CD8-positive, alpha-beta memory T cell (primary cell): ENCODE data around the gene ANKS3. TPM values are rescaled to one million over a fixed set of nuclear protein-coding genes. Genes with fewer than 3 reads are reported as not detected.

Experiments
- CTCF ChIA-PET: fragments of 350-600 bp; sonication (Branson Sonifier 250); formaldehyde crosslinking; loops from one replicate; lab custom pipeline; 2021; ENCODE audit warnings: antibody characterized with exemption; lab: Charles Lee
- POLR2A ChIA-PET: fragments of 350-600 bp; sonication (Branson Sonifier 250); formaldehyde crosslinking; loops from one replicate; lab custom pipeline; 2021; ENCODE audit warnings: antibody characterized with exemption; lab: Charles Lee
- DNase-seq, 5 donors: peaks; one replicate each; pipeline versions ENCODE4 v3.0.0 to v3.0.0-alpha.2; 2020 to 2022; ENCODE audit warnings: mixed read lengths in 1 of 5
- H3K27ac ChIP-seq: one replicate; pipeline ENCODE4 v1.7.0; 2013; ENCODE audit warnings: low read depth, mild to moderate bottlenecking, low read length, moderate library complexity
- H3K27me3 ChIP-seq: 2 replicates; pipeline ENCODE4 v1.7.0; 2013; ENCODE audit warnings: low read length, mild to moderate bottlenecking; ENCODE audit not compliant: insufficient read depth, poor library complexity, severe bottlenecking
- H3K36me3 ChIP-seq: 2 replicates; pipeline ENCODE4 v1.7.0; 2013; ENCODE audit warnings: mild to moderate bottlenecking, low read length, moderate library complexity; ENCODE audit not compliant: insufficient read depth
- H3K4me1 ChIP-seq: 2 replicates; pipeline ENCODE4 v1.7.0; 2013; ENCODE audit warnings: mild to moderate bottlenecking, low read length, moderate library complexity; ENCODE audit not compliant: insufficient read depth
- H3K4me3 ChIP-seq: 2 replicates; pipeline ENCODE4 v1.7.0; 2013; ENCODE audit warnings: mild to moderate bottlenecking, low read length
- H3K9me3 ChIP-seq: 2 replicates; pipeline ENCODE4 v1.7.0; 2013; ENCODE audit warnings: mild to moderate bottlenecking, low read length
- H3K27ac Mint-ChIP-seq, 8 donors: one replicate each; pipeline ENCODE4 v1.8.0; 2020 to 2021; ENCODE audit warnings: mixed read lengths in 8 of 8, mild to moderate bottlenecking in 6 of 8, inconsistent platforms in 3 of 8, moderate library complexity in 3 of 8
- H3K27me3 Mint-ChIP-seq, 2 donors: one replicate each; pipeline ENCODE4 v1.8.0; 2020 to 2021; ENCODE audit warnings: mixed read lengths in 2 of 2, mild to moderate bottlenecking in 1 of 2, moderate library complexity in 1 of 2
- H3K36me3 Mint-ChIP-seq, 3 donors: one replicate each; pipeline ENCODE4 v1.8.0; 2020 to 2021; ENCODE audit warnings: mixed read lengths in 3 of 3, inconsistent platforms in 1 of 3, mild to moderate bottlenecking in 1 of 3
- H3K4me1 Mint-ChIP-seq, 3 donors: one replicate each; pipeline ENCODE4 v1.8.0; 2020 to 2021; ENCODE audit warnings: mixed read lengths in 3 of 3, inconsistent platforms in 1 of 3, mild to moderate bottlenecking in 1 of 3
- H3K4me3 Mint-ChIP-seq, 7 donors: one replicate each; pipeline ENCODE4 v1.8.0; 2020 to 2021; ENCODE audit warnings: mixed read lengths in 7 of 7, mild to moderate bottlenecking in 6 of 7, moderate library complexity in 4 of 7, inconsistent platforms in 2 of 7
- H3K9me3 Mint-ChIP-seq, 5 donors: one replicate each; pipeline ENCODE4 v1.8.0; 2020 to 2022; ENCODE audit warnings: mixed read lengths in 5 of 5, mild to moderate bottlenecking in 3 of 5, moderate library complexity in 2 of 5, inconsistent platforms in 1 of 5
- polyA plus RNA-seq: library from polyadenylated mRNA; unstranded; fragments of 300-500 nt; fragmentation: Illumina TruSeq; gene quantifications from one replicate; pipeline ENCODE4 v1.2.3, GENCODE V29; 2021
- total RNA-seq, 2 experiments: library from RNA; stranded (reverse); gene quantifications; one replicate each; pipeline ENCODE4 v1.2.3, GENCODE V29; 2021

ANKS3 gene
- total and polyA plus RNA-seq, 3 experiments from 2014 or later = 4.3 to 18.5 (median 16.9) TPM

GRCh38 chr16:4648917-4649316, 85.2 kb downstream of the ANKS3 start:
- ChIA-PET CTCF (interaction anchor here (1.5 kb wide), 1 partner anchor 28 kb away, joined by 3 read pairs; no protein-coding TSS in a partner anchor), POLR2A (no interaction called here)
- H3K9me3 ChIP-seq = no peaks in the 10 kb centered on the region
- no peaks in the 10 kb centered on the region for H3K27me3 ChIP-seq
- Mint-ChIP-seq H3K4me1 (peaks cover 16 to 36% (median 18%) of the 10 kb centered on the region in 3 donors), H3K4me3 (no peak overlapping the region), H3K27me3 (no peaks in the 10 kb centered on the region), H3K27ac (peak overlapping the region in 5 of 8 donors; percentile 20 to 73 (median 56)), H3K36me3 (peaks cover 0 to 53% (median 9%) of the 10 kb centered on the region in 3 donors), H3K9me3 (no peaks in the 10 kb centered on the region)
- no peaks in the 10 kb centered on the region for H3K36me3 ChIP-seq
- peaks cover 36% of the 10 kb centered on the region for H3K4me1 ChIP-seq
- no peak for DNase-seq
- H3K27ac ChIP-seq = no peak overlapping the region
- H3K4me3 ChIP-seq = no peak overlapping the region

- peaks cover 36% of the 10 kb centered on the region for H3K4me1 ChIP-seq
- DNase-seq = no peak
- H3K9me3 ChIP-seq = no peaks in the 10 kb centered on the region
- H3K4me3 ChIP-seq = no peak overlapping the region
- POLR2A ChIA-PET = no interaction called here
- Mint-ChIP-seq H3K36me3 (peaks cover 0 to 44% (median 5%) of the 10 kb centered on the region in 3 donors), H3K9me3 (no peaks in the 10 kb centered on the region), H3K4me1 (peaks cover 16 to 36% (median 18%) of the 10 kb centered on the region in 3 donors), H3K27ac (peak overlapping the region in 1 of 8 donors; percentile 34), H3K27me3 (peaks cover 0 to 2% of the 10 kb centered on the region in 2 donors), H3K4me3 (no peak overlapping the region)
- no peaks in the 10 kb centered on the region for H3K36me3 ChIP-seq
- CTCF ChIA-PET = no interaction called here
- H3K27me3 ChIP-seq = no peaks in the 10 kb centered on the region
- H3K27ac ChIP-seq = no peak overlapping the region
Measured at GRCh38 chr16:4647644-4647980, 86.5 kb downstream of the ANKS3 start.

GRCh38 chr16:4646773-4647643, 87.1 kb downstream of the ANKS3 start:
- no peaks in the 10 kb centered on the region for H3K27me3 ChIP-seq
- H3K27ac Mint-ChIP-seq = peak overlapping the region in 4 of 8 donors; percentile 9 to 35 (median 33)
- no peaks in the 10 kb centered on the region for H3K9me3 Mint-ChIP-seq
- peak in 1 of 5 donors; percentile 22 for DNase-seq
- H3K36me3 Mint-ChIP-seq = peaks cover 0 to 38% (median 5%) of the 10 kb centered on the region in 3 donors
- H3K36me3 ChIP-seq = no peaks in the 10 kb centered on the region
- ChIA-PET POLR2A (no interaction called here), CTCF (no interaction called here)
- H3K4me3 ChIP-seq = no peak overlapping the region
- H3K4me1 Mint-ChIP-seq = peaks cover 16 to 36% (median 18%) of the 10 kb centered on the region in 3 donors
- no peak overlapping the region for H3K27ac ChIP-seq
- peaks cover 36% of the 10 kb centered on the region for H3K4me1 ChIP-seq
- H3K27me3 Mint-ChIP-seq = peaks cover 0 to 2% of the 10 kb centered on the region in 2 donors
- no peaks in the 10 kb centered on the region for H3K9me3 ChIP-seq
- no peak overlapping the region for H3K4me3 Mint-ChIP-seq

Other genes with a start within 250 kb of the ANKS3 start
- 10 to 100 TPM; 28.4 to 32.1 TPM for gene CDIP1, start 195.5 kb downstream of the ANKS3 start, total RNA-seq
- 21.8 TPM for gene CDIP1, start 195.5 kb downstream of the ANKS3 start, polyA plus RNA-seq
- gene C16orf96, start 177.9 kb downstream of the ANKS3 start, total RNA-seq = under 1 TPM; 0.07 to 0.11 TPM
- gene C16orf96, start 177.9 kb downstream of the ANKS3 start, polyA plus RNA-seq = 0.05 TPM
- gene UBALD1, start 119.4 kb downstream of the ANKS3 start, total RNA-seq = 10 to 100 TPM; 18.7 to 22.3 TPM
- gene UBALD1, start 119.4 kb downstream of the ANKS3 start, polyA plus RNA-seq = 4.9 TPM
- gene MGRN1, start 109.4 kb downstream of the ANKS3 start, total RNA-seq = 10 to 100 TPM; 67.3 to 69.7 TPM
- 6.4 TPM for gene MGRN1, start 109.4 kb downstream of the ANKS3 start, polyA plus RNA-seq
- gene NUDT16L1, start 40.7 kb downstream of the ANKS3 start, total RNA-seq = 10 to 100 TPM; 40.6 to 47.7 TPM
- gene NUDT16L1, start 40.7 kb downstream of the ANKS3 start, polyA plus RNA-seq = 89.2 TPM
- under 1 TPM; 0.15 to 0.31 TPM for gene DNAAF8, start 266 bp upstream of the ANKS3 start, total RNA-seq
- gene DNAAF8, start 266 bp upstream of the ANKS3 start, polyA plus RNA-seq = 0.35 TPM
- gene ZNF500, start 32.9 kb upstream of the ANKS3 start, total RNA-seq = 10 to 100 TPM; 12.7 to 13.7 TPM
- 15.2 TPM for gene ZNF500, start 32.9 kb upstream of the ANKS3 start, polyA plus RNA-seq
- not detected for gene SEPTIN12, start 54.1 kb upstream of the ANKS3 start, total RNA-seq
- gene SEPTIN12, start 54.1 kb upstream of the ANKS3 start, polyA plus RNA-seq = not detected
- gene SMIM22, start 61.1 kb upstream of the ANKS3 start, total RNA-seq = not detected
- not detected for gene SMIM22, start 61.1 kb upstream of the ANKS3 start, polyA plus RNA-seq
- gene ROGDI, start 68.4 kb upstream of the ANKS3 start, total RNA-seq = 1 to 10 TPM; 7.4 to 8.1 TPM
- 7.8 TPM for gene ROGDI, start 68.4 kb upstream of the ANKS3 start, polyA plus RNA-seq
- 100 to 1,000 TPM; 104 to 110 TPM for gene GLYR1, start 113.0 kb upstream of the ANKS3 start, total RNA-seq
- gene GLYR1, start 113.0 kb upstream of the ANKS3 start, polyA plus RNA-seq = 40.2 TPM
- 10 to 100 TPM; 40.3 to 41.0 TPM for gene UBN1, start 113.2 kb upstream of the ANKS3 start, total RNA-seq
- gene UBN1, start 113.2 kb upstream of the ANKS3 start, polyA plus RNA-seq = 23.3 TPM
- not detected for gene PPL, start 202.9 kb upstream of the ANKS3 start, total RNA-seq
- gene PPL, start 202.9 kb upstream of the ANKS3 start, polyA plus RNA-seq = 0.29 TPM
- not detected for gene SEC14L5, start 224.1 kb upstream of the ANKS3 start, total RNA-seq
- not detected for gene SEC14L5, start 224.1 kb upstream of the ANKS3 start, polyA plus RNA-seq